Fibroblast of lung (primary cell): Measurements from ENCODE around the gene NECTIN4. TPM values are rescaled to one million over a fixed set of nuclear protein-coding genes. Genes with fewer than 3 reads are reported as not detected.
A peak's percentile ranks its signal among the peaks of the same experiment; 100 is the strongest.

Experiments used
- DNase-seq, 2 donors: peaks; one replicate each; pipeline versions ENCODE4 v3.0.0 to v3.0.0-alpha.2; 2010; ENCODE audit warnings: low read depth in 2 of 2
- H2AFZ ChIP-seq: 2 replicates; pipeline ENCODE4 v1.5.1; 2012; ENCODE audit warnings: low read length, control low read depth, inconsistent platforms
- H3K27ac ChIP-seq: 2 replicates; pipeline ENCODE4 v1.5.1; 2011; ENCODE audit warnings: low read length, control low read depth; ENCODE audit not compliant: insufficient read depth
- H3K27me3 ChIP-seq: 2 replicates; pipeline ENCODE4 v1.5.1; 2011; ENCODE audit warnings: mild to moderate bottlenecking, low read length; ENCODE audit not compliant: control insufficient read depth, insufficient read depth
- H3K36me3 ChIP-seq: 2 replicates; pipeline ENCODE4 v1.5.1; 2011; ENCODE audit warnings: low read length; ENCODE audit not compliant: control insufficient read depth, insufficient read depth
- H3K4me1 ChIP-seq: 2 replicates; pipeline ENCODE4 v1.5.1; 2011; ENCODE audit warnings: low read length; ENCODE audit not compliant: control insufficient read depth, insufficient read depth; ENCODE audit errors: extremely low read depth
- H3K4me2 ChIP-seq: 2 replicates; pipeline ENCODE4 v1.5.1; 2011; ENCODE audit warnings: low read length, control low read depth; ENCODE audit not compliant: insufficient read depth; ENCODE audit errors: extremely low read depth
- H3K4me3 ChIP-seq, 4 experiments: fragments of 200-600 bp in 1 of 4; sonication (generic) in 1 of 4; replicated peaks in 1 of 4; 2 replicates each; pipeline ENCODE4 v1.5.1; 2011 to 2016; ENCODE audit warnings: low read length in 4 of 4, low read depth in 3 of 4, mild to moderate bottlenecking in 3 of 4, control low read depth in 2 of 4, inconsistent platforms in 1 of 4, mixed read lengths in 1 of 4; ENCODE audit not compliant: insufficient read depth in 1 of 4; ENCODE audit errors: control extremely low read depth in 1 of 4
- H3K79me2 ChIP-seq: 2 replicates; pipeline ENCODE4 v1.5.1; 2012; ENCODE audit warnings: mild to moderate bottlenecking, low read length, inconsistent platforms; ENCODE audit not compliant: control insufficient read depth, insufficient read depth
- H3K9ac ChIP-seq: 2 replicates; pipeline ENCODE4 v1.5.1; 2011; ENCODE audit warnings: mild to moderate bottlenecking, low read length, control low read depth; ENCODE audit not compliant: insufficient read depth
- H3K9me3 ChIP-seq: 2 replicates; pipeline ENCODE4 v1.5.1; 2012; ENCODE audit warnings: low read depth, low read length; ENCODE audit not compliant: control insufficient read depth, insufficient read depth
- H4K20me1 ChIP-seq: 2 replicates; pipeline ENCODE4 v1.5.1; 2011; ENCODE audit warnings: low read length; ENCODE audit not compliant: control insufficient read depth, insufficient read depth; ENCODE audit errors: extremely low read depth
- CTCF ChIP-seq, 2 donors: IDR thresholded peaks in 1 of 2; conservative IDR thresholded peaks in 1 of 2; 1 replicate in 1 of 2; 2 replicates in 1 of 2; pipeline ENCODE4 v1.5.1; 2011 to 2012; ENCODE audit warnings: low read length in 2 of 2, control low read depth in 1 of 2, inconsistent platforms in 1 of 2, low read depth in 1 of 2, mild to moderate bottlenecking in 1 of 2
- EZH2 ChIP-seq: IDR thresholded peaks from 2 replicates; pipeline ENCODE4 v1.5.1; 2012; ENCODE audit warnings: low read length, control low read depth, mild to moderate bottlenecking; ENCODE audit errors: missing control alignments
- polyA plus RNA-seq, 2 donors: library from polyadenylated mRNA; depleted of rRNA in 1 of 2; stranded (reverse) in 1 of 2; unstranded in 1 of 2; fragments of >200 nt; gene quantifications; 2 replicates each; pipeline ENCODE4 v1.2.1, GENCODE V29; 2011 to 2012; ENCODE audit warnings: missing spikeins in 1 of 2
- total RNA-seq: library from RNA; depleted of rRNA; stranded (reverse); fragments of >200 nt; gene quantifications from 2 replicates; pipeline ENCODE4 v1.2.1, GENCODE V29; 2014

NECTIN4 gene
- total and polyA plus RNA-seq, 2 donors (not counting 1 experiment from before 2014, with no cell fraction given) = 0.16 to 0.33 TPM

- H3K4me2 ChIP-seq = no peak overlapping the region
- no peaks in the 10 kb centered on the region for H3K27me3 ChIP-seq
- no peak for DNase-seq
- H3K36me3 ChIP-seq = no peaks in the 10 kb centered on the region
- no peaks in the 10 kb centered on the region for H3K79me2 ChIP-seq
- H3K4me3 ChIP-seq = no peak overlapping the region
- no peak overlapping the region for H3K9ac ChIP-seq
- H3K9me3 ChIP-seq = no peaks in the 10 kb centered on the region
- H3K27ac ChIP-seq = no peak overlapping the region
- peaks cover 21% of the 10 kb centered on the region for H3K4me1 ChIP-seq
- TF ChIP-seq EZH2 (no peak), CTCF (conservative IDR thresholded peaks at IDR 0.05 in 1 of 2, IDR thresholded peaks at IDR 0.05 in 1 of 2; ENCODE audit: low read depth in 1 of 2, low read length in 2 of 2) (no peak)
- H4K20me1 ChIP-seq = no peaks in the 10 kb centered on the region
- H2AFZ ChIP-seq = no peak overlapping the region
Measured at GRCh38 chr1:161084597-161084988, 4.8 kb downstream of the NECTIN4 start.

GRCh38 chr1:161083748-161084596, 5.4 kb downstream of the NECTIN4 start:
- H2AFZ ChIP-seq = peak overlapping the region; percentile 16
- peaks cover 21% of the 10 kb centered on the region for H3K4me1 ChIP-seq
- peak overlapping the region; percentile 44 for H3K9ac ChIP-seq
- no peaks in the 10 kb centered on the region for H4K20me1 ChIP-seq
- no peaks in the 10 kb centered on the region for H3K27me3 ChIP-seq
- no peak overlapping the region for H3K4me3 ChIP-seq
- H3K27ac ChIP-seq = peak overlapping the region; percentile 67
- H3K36me3 ChIP-seq = no peaks in the 10 kb centered on the region
- H3K79me2 ChIP-seq = no peaks in the 10 kb centered on the region
- peak; percentile 19 to 59 for DNase-seq
- no peaks in the 10 kb centered on the region for H3K9me3 ChIP-seq
- TF ChIP-seq EZH2 = no peak
- no peak for TF ChIP-seq CTCF (conservative IDR thresholded peaks at IDR 0.05 in 1 of 2, IDR thresholded peaks at IDR 0.05 in 1 of 2; ENCODE audit: low read depth in 1 of 2, low read length in 2 of 2)
- no peak overlapping the region for H3K4me2 ChIP-seq

GRCh38 chr1:161082996-161083747, 6.2 kb downstream of the NECTIN4 start:
- peak overlapping the region; percentile 73 for H3K27ac ChIP-seq
- TF ChIP-seq EZH2 = no peak
- TF ChIP-seq CTCF (conservative IDR thresholded peaks at IDR 0.05 in 1 of 2, IDR thresholded peaks at IDR 0.05 in 1 of 2; ENCODE audit: low read depth in 1 of 2, low read length in 2 of 2) = no peak
- H3K4me3 ChIP-seq = no peak overlapping the region
- no peaks in the 10 kb centered on the region for H3K9me3 ChIP-seq
- no peaks in the 10 kb centered on the region for H4K20me1 ChIP-seq
- H3K36me3 ChIP-seq = no peaks in the 10 kb centered on the region
- H3K4me2 ChIP-seq = peak overlapping the region; percentile 44
- H2AFZ ChIP-seq = peak overlapping the region; percentile 91
- H3K9ac ChIP-seq = peak overlapping the region; percentile 44
- peak; percentile 93 to 96 for DNase-seq
- peaks cover 19% of the 10 kb centered on the region for H3K4me1 ChIP-seq
- H3K79me2 ChIP-seq = no peaks in the 10 kb centered on the region
- H3K27me3 ChIP-seq = no peaks in the 10 kb centered on the region
